ENCODE data around the gene NKAIN1. TPM values are rescaled to one million over a fixed set of nuclear protein-coding genes. Genes with fewer than 3 reads are reported as not detected.
"Not testable (repeated sequence)": the region's sequence is repeated elsewhere in the genome, so short reads cannot be mapped to it uniquely, and the experiment has no call there.

NKAIN1 gene
- not detected for total RNA-seq

GRCh38 chr1:31239653-31240241 lies at the start of gene NKAIN1:
NKAIN1 (minus strand) TSS chr1:31239887; CDS start chr1:31239547, 340 bp downstream.
- POLR2A ChIA-PET: no interaction called here
- CTCF ChIA-PET: no interaction called here

- ChIA-PET POLR2A (no interaction called here), CTCF (no interaction called here)
Measured at GRCh38 chr1:31289021-31289420, 49.3 kb upstream of the NKAIN1 start.

DNA sequence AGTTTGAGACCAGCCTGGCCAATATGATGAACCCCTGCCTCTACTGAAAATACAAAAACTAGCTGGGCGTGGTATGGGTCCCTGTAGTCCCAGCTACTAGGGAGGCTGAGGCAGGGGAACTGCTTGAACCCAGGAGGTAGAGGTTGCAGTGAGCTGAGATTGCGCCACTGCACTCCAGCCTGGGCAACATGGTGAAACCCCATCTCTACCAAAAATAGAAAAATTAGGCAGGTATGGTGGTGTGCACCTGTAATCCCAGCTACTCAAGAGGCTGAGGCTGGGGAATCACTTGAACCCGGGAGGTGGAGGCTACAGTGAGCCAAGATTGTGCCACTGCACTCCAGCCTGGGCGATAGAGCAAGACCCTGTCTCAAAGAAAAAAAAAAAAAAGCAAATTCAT lies 48.1 kb upstream of the NKAIN1 start:
- POLR2A ChIA-PET, CTCF ChIA-PET: not testable (repeated sequence)

DNA sequence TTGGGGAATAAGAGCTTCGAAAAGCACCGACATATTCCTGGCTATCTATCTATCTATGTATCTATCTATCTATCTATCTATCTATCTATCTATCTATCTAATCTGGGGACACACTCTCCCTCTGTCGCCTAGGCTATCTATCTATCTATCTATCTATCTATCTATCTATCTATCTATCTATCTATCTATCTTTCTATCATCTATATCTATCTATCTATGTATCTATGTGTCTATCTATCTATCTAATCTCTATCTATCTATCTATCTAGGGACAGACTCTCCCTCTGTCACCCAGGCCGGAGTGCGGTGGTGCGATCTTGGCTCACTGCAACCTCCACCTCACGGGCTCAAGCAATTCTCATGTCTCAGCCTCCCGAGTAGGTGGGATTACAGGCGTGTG lies 42.7 kb upstream of the NKAIN1 start:
- CTCF ChIA-PET, POLR2A ChIA-PET: not testable (repeated sequence)

- POLR2A ChIA-PET: no interaction called here
- CTCF ChIA-PET: interaction anchor here (0.8 kb wide), 1 partner anchor 23 kb away, joined by 3 read pairs; the partner anchor contains the start of genes SNRNP40 and ZCCHC17
Measured at GRCh38 chr1:31273619-31274018, 33.9 kb upstream of the NKAIN1 start.

- POLR2A ChIA-PET: interaction anchor here (0.6 kb wide), 1 partner anchor 8 kb away, joined by 8 read pairs; no protein-coding TSS in a partner anchor
- CTCF ChIA-PET: no interaction called here
Measured at GRCh38 chr1:31272369-31272768, 32.7 kb upstream of the NKAIN1 start.

GRCh38 chr1:31266547-31266946 lies 26.9 kb upstream of the NKAIN1 start:
- CTCF ChIA-PET: no interaction called here
- POLR2A ChIA-PET: no interaction called here

- ChIA-PET POLR2A (no interaction called here), CTCF (no interaction called here)
Measured at GRCh38 chr1:31264790-31265386, 25.2 kb upstream of the NKAIN1 start.

DNA sequence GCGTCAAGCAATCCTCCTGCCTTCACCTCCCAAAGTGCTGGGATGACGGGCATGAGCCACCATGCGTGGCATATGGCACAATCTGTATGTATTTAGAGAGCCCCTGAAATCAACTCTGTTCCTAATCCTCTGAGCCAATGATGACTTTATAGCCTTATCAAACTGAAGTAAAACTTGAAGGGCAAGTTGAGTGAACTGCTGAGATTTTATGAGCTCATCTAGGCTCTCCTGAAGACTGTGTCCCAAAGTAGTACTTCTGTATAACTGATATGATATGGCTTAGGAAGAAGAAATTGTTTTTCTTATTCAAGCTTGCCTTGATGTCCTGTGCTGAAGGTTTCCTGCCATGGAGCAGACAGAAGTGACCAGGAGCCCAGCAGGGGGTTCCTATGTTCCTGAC lies 23.7 kb upstream of the NKAIN1 start:
- CTCF ChIA-PET: no interaction called here
- POLR2A ChIA-PET: no interaction called here

DNA sequence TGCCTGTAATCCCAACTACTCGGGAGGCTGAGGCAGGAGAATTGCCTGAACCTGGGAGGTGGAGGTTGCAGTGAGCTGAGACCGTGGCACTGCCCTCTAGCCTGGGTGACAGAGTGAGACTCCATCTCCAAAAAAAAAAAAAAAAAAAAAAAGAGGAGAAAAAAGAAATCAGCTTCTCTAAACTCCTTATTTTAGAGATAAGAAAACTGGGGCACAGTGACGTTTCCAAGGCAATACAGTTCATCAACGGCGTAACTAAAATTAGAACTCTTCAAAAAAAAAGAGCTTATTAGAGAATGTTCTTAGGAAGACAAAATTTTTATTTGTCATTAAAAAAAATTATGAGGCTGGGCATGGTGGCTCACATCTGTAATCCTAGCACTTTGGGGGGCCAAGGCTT lies 22.7 kb upstream of the NKAIN1 start:
- CTCF ChIA-PET, POLR2A ChIA-PET: not testable (repeated sequence)

GRCh38 chr1:31261916-31262315 lies 22.2 kb upstream of the NKAIN1 start:
- ChIA-PET CTCF (no interaction called here), POLR2A (no interaction called here)

GRCh38 chr1:31259746-31260145 lies 20.1 kb upstream of the NKAIN1 start:
- ChIA-PET CTCF (no interaction called here), POLR2A (interaction anchor here (0.6 kb wide), 1 partner anchor 10 kb away, joined by 3 read pairs; no protein-coding TSS in a partner anchor)

- ChIA-PET POLR2A (no interaction called here), CTCF (no interaction called here)
Measured at GRCh38 chr1:31258581-31258980, 18.9 kb upstream of the NKAIN1 start.

GRCh38 chr1:31257213-31257612 lies 17.5 kb upstream of the NKAIN1 start:
- ChIA-PET CTCF (no interaction called here), POLR2A (interaction anchor here (0.7 kb wide), 1 partner anchor 102 kb away, joined by 3 read pairs; no protein-coding TSS in a partner anchor)

GRCh38 chr1:31249854-31250253 lies 10.2 kb upstream of the NKAIN1 start:
- ChIA-PET POLR2A (interaction anchor here (0.5 kb wide), 1 partner anchor 10 kb away, joined by 3 read pairs; no protein-coding TSS in a partner anchor), CTCF (no interaction called here)

GRCh38 chr1:31248276-31248675 lies 8.6 kb upstream of the NKAIN1 start:
- ChIA-PET CTCF (no interaction called here), POLR2A (no interaction called here)

DNA sequence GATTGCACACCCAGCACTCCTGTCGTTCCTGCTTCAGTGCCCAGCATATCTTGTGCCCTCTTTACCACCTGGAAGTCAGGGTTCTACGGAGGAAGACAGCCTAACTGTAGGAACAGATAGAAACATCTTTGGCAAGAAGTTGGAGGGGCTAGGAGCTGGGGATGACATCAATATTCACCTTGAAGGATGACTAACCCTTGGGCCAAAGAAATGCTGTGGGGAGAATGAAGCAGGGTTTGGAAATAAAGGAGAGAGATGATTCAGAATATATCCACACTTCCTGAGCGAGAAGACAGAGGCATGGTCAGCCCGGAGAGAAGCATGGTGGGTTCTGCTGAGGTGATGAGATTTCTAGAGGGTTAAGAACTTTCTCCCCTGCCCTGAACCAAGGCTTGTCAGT lies 4.6 kb upstream of the NKAIN1 start:
- ChIA-PET POLR2A (no interaction called here), CTCF (no interaction called here)

DNA sequence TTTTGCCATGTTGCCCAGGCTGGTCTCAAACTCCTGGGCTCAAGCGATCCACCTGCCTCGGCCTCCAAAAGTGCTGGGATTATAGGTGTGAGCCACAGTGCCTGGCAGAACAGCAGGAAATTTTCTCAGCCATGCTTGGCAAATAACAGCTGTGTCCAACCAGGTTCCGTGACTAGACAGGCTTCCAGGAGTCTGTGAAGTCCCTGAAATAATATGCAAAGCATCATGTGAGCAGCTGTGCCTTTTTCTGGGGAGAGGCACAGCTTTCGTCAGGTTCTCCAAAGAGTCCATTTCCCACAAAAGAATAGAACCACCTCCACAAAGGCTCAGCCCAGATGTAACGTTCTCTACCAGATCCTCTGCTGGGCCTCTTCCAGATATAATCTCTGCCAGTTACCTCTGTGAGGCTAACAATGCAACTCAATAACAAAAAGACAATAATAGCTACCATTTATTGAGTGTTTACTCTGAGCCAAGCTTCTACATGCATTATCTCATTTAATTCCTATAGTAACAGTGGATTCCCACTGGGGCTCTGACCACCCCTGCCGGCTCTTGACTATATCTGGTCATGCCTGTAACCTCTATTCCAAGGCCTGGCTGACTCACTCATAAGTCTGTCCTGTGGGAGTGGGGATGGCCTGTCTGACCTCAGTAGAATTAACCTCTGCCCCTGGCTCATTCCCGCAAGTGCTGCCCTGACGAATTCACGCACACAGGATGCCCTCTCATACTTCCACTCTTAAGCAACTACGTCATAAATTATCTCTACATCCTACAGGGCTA lies 4.0 kb upstream of the NKAIN1 start:
- POLR2A ChIA-PET: no interaction called here
- CTCF ChIA-PET: no interaction called here

DNA sequence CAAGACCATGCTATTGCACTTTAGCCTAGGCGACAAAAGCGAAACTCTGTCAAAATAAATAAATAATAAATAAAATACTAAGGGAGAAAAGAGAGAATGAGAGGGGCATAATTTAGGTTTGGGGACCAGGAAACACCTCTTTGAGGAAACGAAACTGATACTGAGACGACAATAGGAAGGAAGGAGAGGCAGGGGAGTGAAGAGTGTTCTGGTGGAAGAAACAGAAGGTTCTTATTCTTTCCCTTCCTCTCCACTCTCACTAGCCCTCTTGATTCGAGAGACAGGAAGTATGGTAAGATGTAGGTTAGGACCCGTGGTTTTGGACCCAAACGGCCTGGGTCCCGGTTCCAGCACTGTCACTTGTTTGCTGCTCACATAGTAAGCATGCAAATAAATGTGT lies 1.6 kb upstream of the NKAIN1 start:
- ChIA-PET CTCF (no interaction called here), POLR2A (no interaction called here)

DNA sequence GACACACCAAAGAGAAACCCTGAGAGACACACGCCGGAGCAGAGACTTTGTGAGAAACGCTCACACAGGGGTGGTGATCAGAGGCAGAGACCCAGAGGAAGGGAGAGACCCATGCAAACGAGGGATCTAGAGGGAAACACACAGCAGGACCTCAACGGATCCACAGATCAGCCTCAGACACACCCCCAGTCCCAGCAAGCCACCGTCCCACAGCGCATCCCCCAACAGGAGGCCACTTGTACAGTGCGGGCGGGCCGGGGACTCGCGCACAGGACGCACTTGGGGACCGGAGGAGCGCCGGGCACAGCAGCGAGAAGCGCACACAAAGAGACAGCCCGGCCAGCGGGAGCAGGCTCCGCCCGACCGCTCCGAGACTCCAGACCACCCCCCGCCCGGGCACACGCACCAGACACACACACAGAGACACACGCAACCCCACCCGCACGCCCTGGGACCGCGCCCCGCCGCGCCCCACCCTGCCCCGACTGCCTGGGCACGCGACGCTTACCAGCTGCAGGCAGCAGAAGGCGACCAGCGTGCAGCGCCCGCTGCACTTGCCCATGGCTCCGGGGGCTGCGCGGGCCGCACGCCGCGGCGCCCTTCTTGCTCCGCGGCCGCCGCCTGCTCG lies 587 bp downstream of the NKAIN1 start:
- ChIA-PET POLR2A (no interaction called here), CTCF (interaction anchor here (0.6 kb wide), 1 partner anchor 905 kb away, joined by 3 read pairs; no protein-coding TSS in a partner anchor)

GRCh38 chr1:31238612-31238985 lies 1.1 kb downstream of the NKAIN1 start:
- ChIA-PET POLR2A (no interaction called here), CTCF (interaction anchor here (0.6 kb wide), 1 partner anchor 905 kb away, joined by 3 read pairs; no protein-coding TSS in a partner anchor)
